H9 (cell line): ENCODE measurements around the gene ALG8. TPM values are rescaled to one million over a fixed set of nuclear protein-coding genes. Genes with fewer than 3 reads are reported as not detected.

Source experiments
- DNase-seq: peaks from one replicate; pipeline ENCODE4 v3.0.0-alpha.2; 2017
- H2AFZ ChIP-seq: one replicate; pipeline ENCODE4 v1.6.1; 2013; ENCODE audit warnings: mild to moderate bottlenecking, low read length, control low read depth, moderate library complexity
- H2AK5ac ChIP-seq: 2 replicates; pipeline ENCODE4 v1.6.1; 2013; ENCODE audit warnings: low read length, control low read depth, mixed read lengths; ENCODE audit not compliant: insufficient read length
- H2BK120ac ChIP-seq: one replicate; pipeline ENCODE4 v1.6.1; 2013; ENCODE audit warnings: low read depth, mild to moderate bottlenecking, low read length, control low read depth, inconsistent platforms; ENCODE audit not compliant: poor library complexity, severe bottlenecking
- H2BK12ac ChIP-seq: 2 replicates; pipeline ENCODE4 v1.6.1; 2013; ENCODE audit warnings: low read length, control low read depth, mixed read lengths, low read depth; ENCODE audit not compliant: insufficient read length
- H2BK15ac ChIP-seq: 2 replicates; pipeline ENCODE4 v1.6.1; 2013; ENCODE audit warnings: low read depth, low read length, control low read depth
- H2BK20ac ChIP-seq: one replicate; pipeline ENCODE4 v1.6.1; 2013; ENCODE audit warnings: low read depth, mild to moderate bottlenecking, low read length, control low read depth, inconsistent platforms; ENCODE audit not compliant: poor library complexity, severe bottlenecking
- H2BK5ac ChIP-seq: 2 replicates; pipeline ENCODE4 v1.6.1; 2013; ENCODE audit warnings: low read length, control low read depth, mixed read lengths; ENCODE audit not compliant: insufficient read length
- H3K14ac ChIP-seq: 2 replicates; pipeline ENCODE4 v1.6.1; 2013; ENCODE audit warnings: low read length, control low read depth; ENCODE audit not compliant: insufficient read depth
- H3K18ac ChIP-seq: 2 replicates; pipeline ENCODE4 v1.6.1; 2013; ENCODE audit warnings: low read depth, mild to moderate bottlenecking, mixed read lengths, low read length, control low read depth; ENCODE audit not compliant: insufficient read length
- H3K23ac ChIP-seq: 2 replicates; pipeline ENCODE4 v1.6.1; 2013; ENCODE audit warnings: low read length, control low read depth, mixed read lengths, low read depth; ENCODE audit not compliant: insufficient read length
- H3K23me2 ChIP-seq: 2 replicates; pipeline ENCODE4 v1.6.1; 2013; ENCODE audit warnings: low read depth, mild to moderate bottlenecking, mixed read lengths, low read length, control low read depth; ENCODE audit not compliant: insufficient read length, poor library complexity, severe bottlenecking
- H3K27ac ChIP-seq: 2 replicates; pipeline ENCODE4 v1.5.1; 2013; ENCODE audit warnings: low read length, control low read depth, mixed read lengths, low read depth; ENCODE audit not compliant: insufficient read length
- H3K27me3 ChIP-seq: 2 replicates; pipeline ENCODE4 v1.6.1; 2013; ENCODE audit warnings: low read length, control low read depth, inconsistent platforms; ENCODE audit not compliant: insufficient read depth
- H3K4ac ChIP-seq: 2 replicates; pipeline ENCODE4 v1.6.1; 2013; ENCODE audit warnings: low read depth, mild to moderate bottlenecking, control low read depth, inconsistent platforms, low read length, moderate library complexity
- H3K4me1 ChIP-seq: 2 replicates; pipeline ENCODE4 v1.6.1; 2013; ENCODE audit warnings: low read length, control low read depth, inconsistent platforms; ENCODE audit not compliant: insufficient read depth
- H3K4me2 ChIP-seq: 2 replicates; pipeline ENCODE4 v1.6.1; 2013; ENCODE audit warnings: low read length, control low read depth, mixed read lengths; ENCODE audit not compliant: insufficient read length, insufficient read depth
- H3K56ac ChIP-seq: 2 replicates; pipeline ENCODE4 v1.6.1; 2013; ENCODE audit warnings: low read depth, mild to moderate bottlenecking, mixed read lengths, low read length, control low read depth; ENCODE audit not compliant: insufficient read length
- H3K79me1 ChIP-seq: 2 replicates; pipeline ENCODE4 v1.6.1; 2013; ENCODE audit warnings: low read depth, mild to moderate bottlenecking, moderate library complexity, low read length, control low read depth, inconsistent platforms; ENCODE audit not compliant: insufficient read depth, poor library complexity, severe bottlenecking
- H3K79me2 ChIP-seq: 2 replicates; pipeline ENCODE4 v1.6.1; 2013; ENCODE audit warnings: low read length, control low read depth, inconsistent platforms; ENCODE audit not compliant: insufficient read depth
- H3K9ac ChIP-seq: 2 replicates; pipeline ENCODE4 v1.6.1; 2013; ENCODE audit warnings: low read length, control low read depth, mixed read lengths; ENCODE audit not compliant: insufficient read length; ENCODE audit errors: extremely low read depth
- H3K9me3 ChIP-seq: one replicate; pipeline ENCODE4 v1.6.1; 2013; ENCODE audit warnings: low read depth, low read length, inconsistent platforms; ENCODE audit not compliant: control insufficient read depth
- H3T11ph ChIP-seq: one replicate; pipeline ENCODE4 v1.6.1; 2013; ENCODE audit warnings: mild to moderate bottlenecking, low read length, control low read depth, inconsistent platforms
- H4K20me1 ChIP-seq: one replicate; pipeline ENCODE4 v1.6.1; 2013; ENCODE audit not compliant: control insufficient read depth, insufficient read length, insufficient read depth
- H4K5ac ChIP-seq: 2 replicates; pipeline ENCODE4 v1.6.1; 2013; ENCODE audit warnings: low read depth, mild to moderate bottlenecking, mixed read lengths, low read length, control low read depth; ENCODE audit not compliant: insufficient read length
- H4K8ac ChIP-seq: replicated peaks from 2 replicates; pipeline ENCODE4 v1.6.1; 2013; ENCODE audit warnings: low read length, control low read depth, mixed read lengths, low read depth; ENCODE audit not compliant: insufficient read length
- H4K91ac ChIP-seq: 2 replicates; pipeline ENCODE4 v1.6.1; 2013; ENCODE audit warnings: low read depth, mild to moderate bottlenecking, moderate library complexity, mixed read lengths, low read length, control low read depth; ENCODE audit not compliant: insufficient read length
- H3K27ac Mint-ChIP-seq, 3 experiments: 2 replicates in 2 of 3; 3 replicates in 1 of 3; pipeline ENCODE4 v1.8.0; 2020 to 2021; ENCODE audit warnings: mixed read lengths in 3 of 3, mild to moderate bottlenecking in 1 of 3, moderate library complexity in 1 of 3
- H3K27me3 Mint-ChIP-seq: 2 replicates; pipeline ENCODE4 v1.8.0; 2021; ENCODE audit warnings: low read depth, mild to moderate bottlenecking, moderate library complexity, mixed read lengths
- H3K36me3 Mint-ChIP-seq, 3 experiments: 2 replicates in 2 of 3; 3 replicates in 1 of 3; pipeline ENCODE4 v1.8.0; 2020 to 2021; ENCODE audit warnings: low read depth in 3 of 3, mixed read lengths in 3 of 3; ENCODE audit not compliant: insufficient read depth in 1 of 3
- H3K4me1 Mint-ChIP-seq, 2 experiments: 2 replicates each; pipeline ENCODE4 v1.8.0; 2020; ENCODE audit warnings: mixed read lengths in 2 of 2
- H3K4me3 Mint-ChIP-seq, 2 experiments: 2 replicates in 1 of 2; 3 replicates in 1 of 2; pipeline ENCODE4 v1.8.0; 2020 to 2021; ENCODE audit warnings: mild to moderate bottlenecking in 2 of 2, mixed read lengths in 2 of 2, moderate library complexity in 1 of 2
- H3K9me3 Mint-ChIP-seq, 2 experiments: 2 replicates in 1 of 2; 3 replicates in 1 of 2; pipeline ENCODE4 v1.8.0; 2020; ENCODE audit warnings: mild to moderate bottlenecking in 2 of 2, mixed read lengths in 2 of 2, moderate library complexity in 1 of 2
- WGBS: extraction: QIAGEN DNeasy Blood & Tissue Kit; methylation state at CpG from one replicate; pipeline ENCODE4 v1.1.7; 2013; ENCODE audit warnings: missing lambda C conversion rate, low lambda C conversion rate, mixed read lengths; ENCODE audit not compliant: insufficient read length; ENCODE audit errors: extremely low coverage; 5-methylcytosine and 5-hydroxymethylcytosine counted together
- total RNA-seq: library from RNA; stranded (reverse); gene quantifications from 2 replicates; pipeline ENCODE4 v1.2.1, GENCODE V29; 2021
- TF ChIP-seq, protein P1 (sequence below): fragments of 200-600 bp; sonication (generic); conservative IDR thresholded peaks from 3 replicates; pipeline ENCODE4 v1.8.0; 2021; ENCODE audit warnings: antibody characterized with exemption, mild to moderate bottlenecking

ALG8 gene
- total RNA-seq, 1 experiment from 2014 or later = 77.5 TPM

DNA sequence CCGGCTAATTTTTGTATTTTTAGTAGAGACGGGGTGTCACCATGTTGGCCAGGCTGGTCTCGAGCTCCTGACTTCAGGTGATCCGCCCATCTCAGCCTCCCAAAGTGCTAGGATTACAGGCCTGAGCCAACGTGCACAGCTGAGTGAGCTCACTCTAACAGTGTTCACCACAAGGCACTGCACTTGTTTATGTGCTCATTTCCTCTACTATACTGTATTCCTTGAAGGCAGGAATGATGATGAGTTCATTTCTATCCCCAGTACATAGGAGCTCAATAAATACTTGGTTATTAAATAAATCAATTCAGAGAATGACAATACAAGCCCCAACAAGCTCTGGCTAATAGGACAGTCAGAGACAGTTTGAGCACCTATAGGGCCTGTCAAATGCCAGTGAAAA lies 29.1 kb downstream of the ALG8 start:
- H3K14ac ChIP-seq = no peak overlapping the region
- H3K23ac ChIP-seq = no peak overlapping the region
- H3K79me2 ChIP-seq = no peaks in the 10 kb centered on the region
- no peak overlapping the region for H2BK12ac ChIP-seq
- no peaks in the 10 kb centered on the region for H3K4me1 ChIP-seq
- TF ChIP-seq, protein P1, sequence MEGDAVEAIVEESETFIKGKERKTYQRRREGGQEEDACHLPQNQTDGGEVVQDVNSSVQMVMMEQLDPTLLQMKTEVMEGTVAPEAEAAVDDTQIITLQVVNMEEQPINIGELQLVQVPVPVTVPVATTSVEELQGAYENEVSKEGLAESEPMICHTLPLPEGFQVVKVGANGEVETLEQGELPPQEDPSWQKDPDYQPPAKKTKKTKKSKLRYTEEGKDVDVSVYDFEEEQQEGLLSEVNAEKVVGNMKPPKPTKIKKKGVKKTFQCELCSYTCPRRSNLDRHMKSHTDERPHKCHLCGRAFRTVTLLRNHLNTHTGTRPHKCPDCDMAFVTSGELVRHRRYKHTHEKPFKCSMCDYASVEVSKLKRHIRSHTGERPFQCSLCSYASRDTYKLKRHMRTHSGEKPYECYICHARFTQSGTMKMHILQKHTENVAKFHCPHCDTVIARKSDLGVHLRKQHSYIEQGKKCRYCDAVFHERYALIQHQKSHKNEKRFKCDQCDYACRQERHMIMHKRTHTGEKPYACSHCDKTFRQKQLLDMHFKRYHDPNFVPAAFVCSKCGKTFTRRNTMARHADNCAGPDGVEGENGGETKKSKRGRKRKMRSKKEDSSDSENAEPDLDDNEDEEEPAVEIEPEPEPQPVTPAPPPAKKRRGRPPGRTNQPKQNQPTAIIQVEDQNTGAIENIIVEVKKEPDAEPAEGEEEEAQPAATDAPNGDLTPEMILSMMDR = no peak
- no peaks in the 10 kb centered on the region for H4K20me1 ChIP-seq
- no peak overlapping the region for H3K27ac ChIP-seq
- H3K79me1 ChIP-seq = no peaks in the 10 kb centered on the region
- H3K4ac ChIP-seq = no peak overlapping the region
- H4K91ac ChIP-seq = no peak overlapping the region
- H3T11ph ChIP-seq = no peak overlapping the region
- H3K56ac ChIP-seq = no peak overlapping the region
- no peak for DNase-seq
- no peaks in the 10 kb centered on the region for H3K23me2 ChIP-seq
- H3K18ac ChIP-seq = no peak overlapping the region
- no peak overlapping the region for H2BK5ac ChIP-seq
- H2AFZ ChIP-seq = no peak overlapping the region
- H3K9me3 Mint-ChIP-seq = no peaks in the 10 kb centered on the region
- peaks cover 12 to 60% (median 45%) of the 10 kb centered on the region in 3 experiments; a peak in 5 of 7 replicates for H3K36me3 Mint-ChIP-seq
- no peaks in the 10 kb centered on the region for H3K4me1 Mint-ChIP-seq
- no peak overlapping the region for H3K4me3 Mint-ChIP-seq
- H3K27ac Mint-ChIP-seq = no peak overlapping the region
- H2BK120ac ChIP-seq = no peak overlapping the region
- no peak overlapping the region for H2BK20ac ChIP-seq
- no peaks in the 10 kb centered on the region for H3K9me3 ChIP-seq
- WGBS = no CpG with 5 or more reads among the region's 5 CpGs
- no peak overlapping the region for H4K8ac ChIP-seq
- H3K27me3 ChIP-seq = no peaks in the 10 kb centered on the region
- H3K4me2 ChIP-seq = no peak overlapping the region
- H4K5ac ChIP-seq = no peak overlapping the region
- H2BK15ac ChIP-seq = no peak overlapping the region
- H2AK5ac ChIP-seq = no peak overlapping the region
- H3K9ac ChIP-seq = no peak overlapping the region
- no peaks in the 10 kb centered on the region for H3K27me3 Mint-ChIP-seq
